ENCODE data around the gene L3MBTL4. TPM values are rescaled to one million over a fixed set of nuclear protein-coding genes. Genes with fewer than 3 reads are reported as not detected.

The L3MBTL4 gene
- total and polyA plus RNA-seq, 7 experiments from 2014 or later, result 0.05 to 7.6 (median 0.49) TPM

DNA sequence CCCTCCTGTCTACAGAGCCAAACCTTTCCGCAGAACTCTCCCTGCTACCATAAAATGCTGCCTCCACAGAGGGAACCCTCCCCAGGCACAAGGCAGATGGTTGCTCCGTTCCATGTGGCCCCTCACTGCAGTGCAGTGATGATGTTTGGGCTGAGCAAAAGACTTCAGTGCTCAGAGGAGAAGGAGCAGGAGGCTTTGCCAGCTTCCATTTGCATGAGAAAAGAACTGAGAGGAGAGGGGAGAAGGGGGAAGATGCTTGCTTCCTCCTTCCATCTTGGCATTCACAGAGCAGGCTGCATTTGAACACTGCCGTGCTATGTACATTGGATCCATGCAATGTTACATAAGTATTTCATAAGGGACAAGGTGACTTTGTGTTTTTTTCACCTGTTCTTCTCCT, 472.8 kb downstream of the L3MBTL4 start:
- Mint-ChIP-seq H3K4me3 (no peak overlapping the region), H3K9me3 (peaks cover 0 to 1% (median 0%) of the 10 kb centered on the region in 11 donors), H3K27ac (no peak overlapping the region), H3K27me3 (peaks cover 0 to 22% (median 12%) of the 10 kb centered on the region in 5 donors), H3K36me3 (no peaks in the 10 kb centered on the region), H3K4me1 (no peaks in the 10 kb centered on the region)
- no peaks in the 10 kb centered on the region for H3K27me3 ChIP-seq (ENCODE audit: control insufficient read depth in 2 of 2, insufficient read depth in 2 of 2, low read length in 2 of 2)
- H3K4me1 ChIP-seq (ENCODE audit: control insufficient read depth in 2 of 2, insufficient read depth in 2 of 2, low read length in 2 of 2), result no peaks in the 10 kb centered on the region
- no peak overlapping the region for H3K27ac ChIP-seq (ENCODE audit: low read depth, low read length)
- intact Hi-C loops (cut with micrococcal nuclease), result no loop called here
- no peak for ATAC-seq
- no peak overlapping the region for H3K4me3 ChIP-seq (ENCODE audit: low read length)
- H3K36me3 ChIP-seq (ENCODE audit: control insufficient read depth in 2 of 3, insufficient read depth in 3 of 3, low read length in 3 of 3), result no peaks in the 10 kb centered on the region
- ChIA-PET POLR2A (no interaction called here), CTCF (no interaction called here)
- DNase-seq, result no peak
- H3K9me3 ChIP-seq (ENCODE audit: control insufficient read depth in 2 of 3, low read length in 3 of 3), result no peaks in the 10 kb centered on the region

DNA sequence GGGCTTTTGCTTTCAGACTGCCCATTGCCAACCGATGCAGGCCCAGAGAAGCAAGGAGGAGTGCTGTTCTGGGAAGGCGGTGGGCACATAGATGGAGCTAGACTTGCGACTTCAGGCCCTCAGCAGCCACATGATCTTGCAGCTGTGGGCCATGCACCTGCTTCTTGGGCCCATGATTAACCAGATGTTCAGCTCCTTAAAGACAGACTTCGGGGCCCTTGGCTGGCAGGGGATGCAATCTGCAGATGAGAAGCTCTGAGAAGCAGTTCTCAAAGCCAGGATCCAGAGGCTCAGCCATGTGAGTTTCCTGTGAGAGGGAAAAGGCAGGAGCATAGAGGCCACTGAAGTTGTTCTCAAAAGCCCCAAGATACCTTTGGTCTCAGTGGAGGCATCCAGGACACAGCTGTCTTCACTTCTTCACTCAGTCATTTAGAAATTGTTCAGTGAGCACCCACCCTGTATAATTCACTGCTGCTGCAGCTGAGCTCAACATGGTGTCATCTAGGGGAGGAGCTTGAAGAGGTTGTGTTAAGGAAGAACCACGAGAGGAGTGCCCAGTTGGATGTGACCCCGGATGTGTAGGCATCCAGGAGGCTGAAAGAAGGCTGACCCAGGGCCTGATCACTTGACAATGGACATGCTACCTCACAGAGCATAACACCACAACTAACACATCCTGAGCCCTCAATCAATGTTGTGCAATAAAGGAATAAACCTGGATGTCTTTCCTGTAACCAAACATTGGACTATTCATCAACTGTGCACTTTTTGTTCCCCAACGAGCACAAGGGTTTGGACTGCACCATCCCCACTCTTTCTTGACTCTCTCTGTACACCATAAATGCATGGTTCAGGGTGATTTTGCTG, 474.7 kb downstream of the L3MBTL4 start:
- no peak overlapping the region for H3K27ac ChIP-seq (ENCODE audit: low read depth, low read length)
- no peaks in the 10 kb centered on the region for H3K9me3 ChIP-seq (ENCODE audit: control insufficient read depth in 2 of 3, low read length in 3 of 3)
- no peaks in the 10 kb centered on the region for H3K27me3 ChIP-seq (ENCODE audit: control insufficient read depth in 2 of 2, insufficient read depth in 2 of 2, low read length in 2 of 2)
- no peaks in the 10 kb centered on the region for H3K4me1 ChIP-seq (ENCODE audit: control insufficient read depth in 2 of 2, insufficient read depth in 2 of 2, low read length in 2 of 2)
- no peaks in the 10 kb centered on the region for H3K4me1 Mint-ChIP-seq
- no peak overlapping the region for H3K4me3 ChIP-seq (ENCODE audit: low read length)
- H3K9me3 Mint-ChIP-seq, result peaks cover 0 to 1% (median 0%) of the 10 kb centered on the region in 11 donors
- peaks cover 0 to 22% (median 12%) of the 10 kb centered on the region in 5 donors for H3K27me3 Mint-ChIP-seq
- intact Hi-C loops (cut with micrococcal nuclease), result no loop called here
- H3K27ac Mint-ChIP-seq, result no peak overlapping the region
- H3K4me3 Mint-ChIP-seq, result no peak overlapping the region
- H3K36me3 Mint-ChIP-seq, result no peaks in the 10 kb centered on the region
- H3K36me3 ChIP-seq (ENCODE audit: control insufficient read depth in 2 of 3, insufficient read depth in 3 of 3, low read length in 3 of 3), result no peaks in the 10 kb centered on the region
- DNase-seq, result no peak
- ChIA-PET CTCF (no interaction called here), POLR2A (no interaction called here)
- no peak for ATAC-seq

DNA sequence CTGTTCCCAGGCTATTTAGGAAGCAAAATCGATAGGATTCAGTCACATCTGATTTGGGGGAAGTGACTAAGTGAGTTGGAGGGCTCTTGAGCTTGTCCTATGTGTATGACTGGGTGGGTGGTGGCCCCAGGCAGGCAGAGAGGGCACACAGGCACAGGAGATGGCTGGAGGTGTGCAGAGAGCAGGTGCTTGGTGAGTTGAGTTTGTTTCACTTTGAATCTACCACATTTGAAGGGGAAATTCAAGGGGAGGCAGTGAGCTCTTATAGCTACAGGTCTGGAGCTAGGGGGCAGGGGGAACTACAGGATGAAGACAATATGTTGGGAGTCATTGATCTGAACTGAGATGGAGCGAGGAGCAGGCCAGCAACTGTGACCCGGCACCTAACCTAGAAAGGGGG, 476.9 kb downstream of the L3MBTL4 start:
- no peaks in the 10 kb centered on the region for H3K36me3 Mint-ChIP-seq
- ChIA-PET CTCF (no interaction called here), POLR2A (no interaction called here)
- Histone ChIP-seq H3K27me3 (ENCODE audit: control insufficient read depth in 2 of 2, insufficient read depth in 2 of 2, low read length in 2 of 2) (no peaks in the 10 kb centered on the region), H3K36me3 (ENCODE audit: control insufficient read depth in 2 of 3, insufficient read depth in 3 of 3, low read length in 3 of 3) (no peaks in the 10 kb centered on the region), H3K4me3 (ENCODE audit: low read length) (no peak overlapping the region), H3K27ac (ENCODE audit: low read depth, low read length) (no peak overlapping the region), H3K4me1 (ENCODE audit: control insufficient read depth in 2 of 2, insufficient read depth in 2 of 2, low read length in 2 of 2) (no peaks in the 10 kb centered on the region), H3K9me3 (ENCODE audit: control insufficient read depth in 2 of 3, low read length in 3 of 3) (no peaks in the 10 kb centered on the region)
- intact Hi-C loops (cut with micrococcal nuclease), result no loop called here
- DNase-seq (no peak), ATAC-seq (no peak)
- H3K27me3 Mint-ChIP-seq, result peaks cover 0 to 29% (median 19%) of the 10 kb centered on the region in 5 donors
- H3K4me3 Mint-ChIP-seq, result no peak overlapping the region
- no peak overlapping the region for H3K27ac Mint-ChIP-seq
- no peaks in the 10 kb centered on the region for H3K4me1 Mint-ChIP-seq
- H3K9me3 Mint-ChIP-seq, result peaks cover 0 to 5% (median 0%) of the 10 kb centered on the region in 11 donors

DNA sequence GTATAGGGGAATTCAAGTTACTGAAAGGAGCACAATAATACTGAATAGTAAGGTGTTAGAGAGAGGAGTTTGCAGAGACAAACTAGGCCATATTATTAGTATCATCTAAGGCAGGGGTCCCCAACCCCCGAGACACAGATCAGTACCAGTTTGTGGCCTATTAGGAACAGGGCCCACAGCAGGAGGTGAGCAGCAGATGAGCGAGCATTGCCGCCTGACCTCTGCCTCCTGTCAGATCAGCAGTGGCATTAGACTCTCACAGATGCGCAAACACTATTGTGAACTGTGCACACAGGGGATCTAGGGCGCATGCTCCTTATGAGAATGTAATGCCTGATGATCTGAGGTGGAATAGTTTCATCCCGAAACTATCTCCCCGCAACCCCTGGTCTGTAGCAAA, 477.6 kb downstream of the L3MBTL4 start:
- Mint-ChIP-seq H3K27me3 (peaks cover 0 to 26% (median 14%) of the 10 kb centered on the region in 5 donors), H3K36me3 (no peaks in the 10 kb centered on the region), H3K4me3 (no peak overlapping the region), H3K27ac (no peak overlapping the region), H3K9me3 (peaks cover 0 to 5% (median 0%) of the 10 kb centered on the region in 11 donors), H3K4me1 (no peaks in the 10 kb centered on the region)
- ChIA-PET POLR2A (no interaction called here), CTCF (no interaction called here)
- no peak overlapping the region for H3K27ac ChIP-seq (ENCODE audit: low read depth, low read length)
- H3K4me3 ChIP-seq (ENCODE audit: low read length), result no peak overlapping the region
- no peak for DNase-seq
- no peaks in the 10 kb centered on the region for H3K27me3 ChIP-seq (ENCODE audit: control insufficient read depth in 2 of 2, insufficient read depth in 2 of 2, low read length in 2 of 2)
- H3K4me1 ChIP-seq (ENCODE audit: control insufficient read depth in 2 of 2, insufficient read depth in 2 of 2, low read length in 2 of 2), result no peaks in the 10 kb centered on the region
- ATAC-seq, result no peak
- intact Hi-C loops (cut with micrococcal nuclease), result no loop called here
- H3K36me3 ChIP-seq (ENCODE audit: control insufficient read depth in 2 of 3, insufficient read depth in 3 of 3, low read length in 3 of 3), result no peaks in the 10 kb centered on the region
- no peaks in the 10 kb centered on the region for H3K9me3 ChIP-seq (ENCODE audit: control insufficient read depth in 2 of 3, low read length in 3 of 3)

DNA sequence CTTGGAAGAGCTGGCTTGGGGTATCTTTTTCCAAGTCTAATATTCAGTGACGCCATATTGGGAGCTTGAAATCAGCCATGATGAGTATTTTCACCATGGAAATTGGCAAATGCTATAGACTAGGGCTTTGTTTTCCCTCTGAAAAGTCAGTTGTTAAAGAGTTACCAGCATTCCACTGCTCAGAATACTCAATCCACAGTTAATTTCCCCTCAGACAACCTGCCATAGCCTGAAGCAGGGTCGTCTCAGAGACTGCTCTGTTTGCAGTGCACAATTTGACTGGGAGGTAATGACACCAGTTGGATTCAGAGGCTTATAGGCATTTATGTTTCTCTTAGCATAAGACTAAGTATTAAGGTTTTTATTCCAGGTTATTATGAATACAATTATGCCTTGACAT, 483.9 kb downstream of the L3MBTL4 start:
- Histone ChIP-seq H3K4me1 (ENCODE audit: control insufficient read depth in 2 of 2, insufficient read depth in 2 of 2, low read length in 2 of 2) (no peaks in the 10 kb centered on the region), H3K4me3 (ENCODE audit: low read length) (no peak overlapping the region), H3K27ac (ENCODE audit: low read depth, low read length) (no peak overlapping the region), H3K9me3 (ENCODE audit: control insufficient read depth in 2 of 3, low read length in 3 of 3) (no peaks in the 10 kb centered on the region), H3K36me3 (ENCODE audit: control insufficient read depth in 2 of 3, insufficient read depth in 3 of 3, low read length in 3 of 3) (no peaks in the 10 kb centered on the region), H3K27me3 (ENCODE audit: control insufficient read depth in 2 of 2, insufficient read depth in 2 of 2, low read length in 2 of 2) (no peaks in the 10 kb centered on the region)
- Mint-ChIP-seq H3K4me1 (no peaks in the 10 kb centered on the region), H3K9me3 (peaks cover 4 to 20% (median 11%) of the 10 kb centered on the region in 11 donors), H3K27ac (no peak overlapping the region), H3K36me3 (peaks cover 0 to 5% (median 0%) of the 10 kb centered on the region in 5 donors), H3K27me3 (peaks cover 0 to 32% (median 16%) of the 10 kb centered on the region in 5 donors), H3K4me3 (no peak overlapping the region)
- no peak for ATAC-seq
- ChIA-PET CTCF (no interaction called here), POLR2A (no interaction called here)
- intact Hi-C loops (cut with micrococcal nuclease), result no loop called here
- DNase-seq, result no peak

DNA sequence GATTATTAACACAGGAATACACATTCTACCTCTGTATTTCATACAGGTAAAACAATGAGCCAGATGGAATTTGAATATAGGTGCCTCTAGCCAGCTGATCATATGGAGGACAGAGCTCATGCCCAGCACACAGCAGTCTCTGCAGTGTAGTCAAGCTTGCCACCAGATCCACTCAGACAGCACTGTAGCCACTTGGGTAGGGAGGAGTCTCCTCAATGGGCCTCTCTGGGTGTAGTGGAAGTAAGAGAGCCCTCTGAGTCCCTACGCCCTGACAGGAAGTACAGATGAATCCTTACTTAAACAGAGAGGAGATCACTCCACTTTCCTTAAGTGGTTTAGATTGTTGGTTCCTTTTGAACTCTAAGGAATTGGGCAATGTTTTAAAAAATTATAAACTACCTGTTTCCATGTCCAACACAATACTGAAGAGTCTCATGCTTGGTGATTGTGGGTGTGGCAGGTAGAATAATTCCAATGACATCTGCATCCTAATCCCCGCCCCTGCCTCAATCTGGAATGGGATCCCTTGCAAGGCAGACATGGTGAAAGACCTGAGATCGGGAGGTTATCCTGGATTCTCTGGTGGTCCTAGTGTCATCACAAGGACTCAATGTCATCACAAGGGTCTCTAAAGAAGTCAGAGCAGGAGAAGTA, 496.4 kb downstream of the L3MBTL4 start:
- Histone ChIP-seq H3K27me3 (ENCODE audit: control insufficient read depth in 2 of 2, insufficient read depth in 2 of 2, low read length in 2 of 2) (no peaks in the 10 kb centered on the region), H3K4me1 (ENCODE audit: control insufficient read depth in 2 of 2, insufficient read depth in 2 of 2, low read length in 2 of 2) (no peaks in the 10 kb centered on the region), H3K27ac (ENCODE audit: low read depth, low read length) (no peak overlapping the region), H3K36me3 (ENCODE audit: control insufficient read depth in 2 of 3, insufficient read depth in 3 of 3, low read length in 3 of 3) (no peaks in the 10 kb centered on the region), H3K9me3 (ENCODE audit: control insufficient read depth in 2 of 3, low read length in 3 of 3) (no peaks in the 10 kb centered on the region), H3K4me3 (ENCODE audit: low read length) (no peak overlapping the region)
- POLR2A ChIA-PET, result no interaction called here
- Mint-ChIP-seq H3K27ac (no peak overlapping the region), H3K9me3 (peaks cover 0 to 3% (median 0%) of the 10 kb centered on the region in 11 donors), H3K4me1 (no peaks in the 10 kb centered on the region), H3K27me3 (peaks cover 4 to 34% (median 18%) of the 10 kb centered on the region in 5 donors), H3K4me3 (no peak overlapping the region), H3K36me3 (no peaks in the 10 kb centered on the region)
- DNase-seq, result no peak
- CTCF ChIA-PET, result no interaction called here
- intact Hi-C loops (cut with micrococcal nuclease), result no loop called here
- no peak for ATAC-seq

DNA sequence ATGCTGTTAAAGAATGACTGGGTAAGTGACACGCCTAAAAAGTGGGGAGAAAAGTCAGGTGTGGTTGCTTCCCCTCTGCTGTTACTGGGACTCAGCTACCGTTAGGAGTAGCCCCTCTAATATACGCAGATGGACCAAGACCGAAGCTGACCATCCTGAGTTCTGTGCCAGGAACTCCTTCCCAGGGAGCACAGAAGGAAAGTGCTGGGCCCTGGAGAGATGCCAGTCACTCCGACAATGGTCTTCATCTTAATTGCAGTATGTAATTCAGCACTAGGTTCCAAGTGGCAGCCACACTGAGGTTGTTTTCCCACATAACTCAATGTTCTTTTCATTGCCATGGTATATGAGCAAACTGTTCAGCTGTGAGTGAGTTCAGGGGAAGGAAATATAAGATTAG, 499.8 kb downstream of the L3MBTL4 start:
- DNase-seq, result no peak
- no peaks in the 10 kb centered on the region for H3K4me1 ChIP-seq (ENCODE audit: control insufficient read depth in 2 of 2, insufficient read depth in 2 of 2, low read length in 2 of 2)
- ATAC-seq, result no peak
- H3K36me3 ChIP-seq (ENCODE audit: control insufficient read depth in 2 of 3, insufficient read depth in 3 of 3, low read length in 3 of 3), result no peaks in the 10 kb centered on the region
- POLR2A ChIA-PET, result no interaction called here
- H3K36me3 Mint-ChIP-seq, result no peaks in the 10 kb centered on the region
- H3K4me3 ChIP-seq (ENCODE audit: low read length), result no peak overlapping the region
- H3K4me3 Mint-ChIP-seq, result no peak overlapping the region
- no peak overlapping the region for H3K27ac Mint-ChIP-seq
- CTCF ChIA-PET, result no interaction called here
- H3K27me3 Mint-ChIP-seq, result peaks cover 2 to 24% (median 15%) of the 10 kb centered on the region in 5 donors
- H3K9me3 Mint-ChIP-seq, result peaks cover 0 to 3% (median 0%) of the 10 kb centered on the region in 11 donors
- H3K27me3 ChIP-seq (ENCODE audit: control insufficient read depth in 2 of 2, insufficient read depth in 2 of 2, low read length in 2 of 2), result no peaks in the 10 kb centered on the region
- no peaks in the 10 kb centered on the region for H3K9me3 ChIP-seq (ENCODE audit: control insufficient read depth in 2 of 3, low read length in 3 of 3)
- intact Hi-C loops (cut with micrococcal nuclease), result no loop called here
- H3K27ac ChIP-seq (ENCODE audit: low read depth, low read length), result no peak overlapping the region
- no peaks in the 10 kb centered on the region for H3K4me1 Mint-ChIP-seq

All from naive thymus-derived CD4-positive, alpha-beta T cell (primary cell).